ENCODE data around the gene PIGK. TPM values are rescaled to one million over a fixed set of nuclear protein-coding genes. Genes with fewer than 3 reads are reported as not detected.

The PIGK gene
- polyA plus RNA-seq, 6 donors from 2014 or later, result 20.3 to 53.9 (median 23.8) TPM

DNA sequence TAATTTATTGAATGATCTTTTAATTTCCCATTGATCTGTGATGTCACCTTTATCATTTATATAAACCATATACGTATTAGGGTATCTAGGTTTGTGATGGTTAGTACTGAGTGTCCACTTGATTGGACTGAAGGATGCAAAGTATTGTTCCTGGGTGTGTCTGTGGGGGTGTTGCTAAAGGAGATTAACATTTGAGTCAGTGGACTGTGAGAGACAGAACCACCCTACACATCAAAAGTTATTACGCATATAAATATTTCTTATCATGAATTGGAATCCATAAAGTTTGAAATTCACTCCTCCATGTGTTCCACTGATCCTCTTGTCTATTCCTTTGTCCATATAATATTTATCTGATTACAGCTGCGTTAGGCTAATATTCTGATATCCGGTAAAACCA is 100.5 kb downstream of the PIGK start:
- peaks cover 12 to 20% of the 10 kb centered on the region in 2 donors for H3K36me3 Mint-ChIP-seq
- DNase-seq (no peak), ATAC-seq (ENCODE audit: low read depth in 2 of 2) (no peak)
- H3K27me3 Mint-ChIP-seq, result no peaks in the 10 kb centered on the region
- no peaks in the 10 kb centered on the region for H3K9me3 Mint-ChIP-seq
- H3K4me3 Mint-ChIP-seq, result no peak overlapping the region
- no peak overlapping the region for H3K27ac Mint-ChIP-seq
- no peaks in the 10 kb centered on the region for H3K4me1 Mint-ChIP-seq

DNA sequence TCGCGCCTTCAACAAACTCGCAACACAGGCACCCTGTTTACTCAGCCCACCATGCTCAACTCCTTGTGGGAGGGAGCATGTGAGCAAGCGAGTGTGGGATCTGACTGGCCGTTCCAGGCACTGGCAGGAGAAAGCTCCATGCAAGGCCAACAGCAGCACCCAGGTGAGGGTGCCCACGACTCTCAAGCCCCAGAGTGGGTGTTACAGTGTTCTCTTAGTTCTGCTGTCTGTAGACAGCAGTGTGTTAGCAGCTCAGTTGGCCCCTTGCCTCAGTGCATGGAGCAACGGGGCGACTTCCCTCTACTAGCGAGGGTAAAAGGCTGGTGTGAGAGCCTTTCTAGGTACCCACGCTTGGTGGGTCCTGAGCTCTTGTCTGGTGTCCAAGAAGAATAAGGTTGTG is 114.6 kb downstream of the PIGK start:
- peaks cover 8 to 11% of the 10 kb centered on the region in 2 donors for H3K36me3 Mint-ChIP-seq
- H3K4me1 Mint-ChIP-seq, result no peaks in the 10 kb centered on the region
- H3K27ac Mint-ChIP-seq, result no peak overlapping the region
- no peak overlapping the region for H3K4me3 Mint-ChIP-seq
- H3K27me3 Mint-ChIP-seq, result no peaks in the 10 kb centered on the region
- DNase-seq (no peak), ATAC-seq (ENCODE audit: low read depth in 2 of 2) (no peak)
- peaks cover 0 to 3% (median 0%) of the 10 kb centered on the region in 7 donors for H3K9me3 Mint-ChIP-seq

DNA sequence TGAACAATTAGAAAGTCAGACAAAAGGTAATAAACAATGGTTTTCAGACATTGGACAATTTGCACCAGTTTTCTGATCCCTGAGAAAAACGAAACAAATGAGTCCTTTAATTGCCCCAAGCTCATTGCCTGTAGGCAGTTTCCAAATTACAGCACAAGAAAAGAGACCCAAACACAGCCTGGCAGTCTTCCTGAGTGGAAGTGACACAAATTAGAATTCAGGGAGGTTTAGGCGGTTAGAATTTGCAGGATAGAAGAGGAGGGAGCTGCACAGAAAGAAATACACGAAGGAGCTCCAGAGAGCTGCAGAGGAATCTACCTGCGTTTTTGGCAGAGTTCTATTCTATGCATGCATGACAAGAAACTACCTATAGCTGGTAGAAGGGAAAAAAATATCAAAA is 115.7 kb downstream of the PIGK start:
- no peaks in the 10 kb centered on the region for H3K9me3 Mint-ChIP-seq
- DNase-seq (no peak), ATAC-seq (ENCODE audit: low read depth in 2 of 2) (no peak)
- H3K27me3 Mint-ChIP-seq, result no peaks in the 10 kb centered on the region
- no peaks in the 10 kb centered on the region for H3K4me1 Mint-ChIP-seq
- peaks cover 2 to 7% of the 10 kb centered on the region in 2 donors for H3K36me3 Mint-ChIP-seq
- H3K4me3 Mint-ChIP-seq, result no peak overlapping the region
- H3K27ac Mint-ChIP-seq, result no peak overlapping the region

DNA sequence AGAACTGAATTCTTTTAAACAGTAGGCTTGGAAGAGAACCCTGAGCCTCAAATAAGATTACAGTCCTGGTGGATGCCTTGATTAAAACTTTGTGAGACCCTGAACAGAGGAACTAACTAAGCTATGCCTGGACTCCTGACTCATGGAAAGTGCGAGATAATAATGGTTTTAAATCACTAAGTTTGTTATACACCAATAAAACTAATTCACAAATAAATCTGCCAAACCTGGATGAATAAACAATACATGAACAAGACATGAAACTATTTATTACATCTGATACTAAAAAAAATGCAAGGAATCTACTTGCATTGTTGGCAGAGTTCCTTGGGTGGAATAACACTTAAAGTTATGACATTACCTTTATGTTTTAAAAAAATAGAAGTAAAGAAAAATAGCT is 118.4 kb downstream of the PIGK start:
- Mint-ChIP-seq H3K27me3 (no peaks in the 10 kb centered on the region), H3K4me3 (no peak overlapping the region), H3K27ac (no peak overlapping the region), H3K4me1 (no peaks in the 10 kb centered on the region), H3K36me3 (peaks cover 0 to 15% of the 10 kb centered on the region in 2 donors), H3K9me3 (peaks cover 0 to 7% (median 6%) of the 10 kb centered on the region in 7 donors)
- ATAC-seq (ENCODE audit: low read depth in 2 of 2) (no peak), DNase-seq (no peak)

DNA sequence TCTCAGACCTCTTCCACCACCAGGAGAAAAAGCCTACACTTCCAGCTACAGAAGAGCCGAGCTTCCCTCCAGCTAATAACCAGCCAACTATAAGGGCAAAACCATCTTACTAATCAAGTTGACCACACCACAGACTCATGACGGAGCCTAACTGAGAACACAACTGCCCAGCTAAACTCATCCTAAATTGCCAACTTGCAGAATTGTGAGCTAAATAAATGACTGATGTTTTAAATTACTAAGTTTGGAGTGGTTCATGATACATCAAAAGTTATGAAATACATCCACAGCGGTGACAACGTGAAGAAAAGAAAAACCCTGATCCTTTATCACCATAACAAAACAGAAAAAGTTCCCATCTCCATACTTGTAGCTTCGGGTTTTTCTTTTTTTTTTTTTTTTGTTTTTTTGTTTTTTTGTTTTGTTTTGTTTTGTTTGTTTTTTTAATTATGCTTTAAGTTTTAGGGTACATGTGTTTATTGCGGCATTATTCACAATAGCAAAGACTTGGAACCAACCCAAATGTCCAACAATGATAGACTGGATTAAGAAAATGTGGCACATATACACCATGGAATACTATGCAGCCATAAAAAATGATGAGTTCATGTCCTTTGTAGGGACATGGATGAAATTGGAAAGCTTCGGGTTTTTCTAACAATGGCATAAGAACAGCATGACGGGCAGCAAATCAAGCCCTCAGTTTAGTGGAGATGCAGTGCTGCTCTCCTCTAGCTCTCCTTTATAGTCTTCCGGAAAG is 122.6 kb downstream of the PIGK start:
- H3K4me3 Mint-ChIP-seq, result no peak overlapping the region
- peaks cover 0 to 7% (median 6%) of the 10 kb centered on the region in 7 donors for H3K9me3 Mint-ChIP-seq
- no peaks in the 10 kb centered on the region for H3K4me1 Mint-ChIP-seq
- H3K36me3 Mint-ChIP-seq, result peaks cover 0 to 8% of the 10 kb centered on the region in 2 donors
- ATAC-seq (ENCODE audit: low read depth in 2 of 2) (no peak), DNase-seq (no peak)
- H3K27me3 Mint-ChIP-seq, result no peaks in the 10 kb centered on the region
- H3K27ac Mint-ChIP-seq, result no peak overlapping the region

DNA sequence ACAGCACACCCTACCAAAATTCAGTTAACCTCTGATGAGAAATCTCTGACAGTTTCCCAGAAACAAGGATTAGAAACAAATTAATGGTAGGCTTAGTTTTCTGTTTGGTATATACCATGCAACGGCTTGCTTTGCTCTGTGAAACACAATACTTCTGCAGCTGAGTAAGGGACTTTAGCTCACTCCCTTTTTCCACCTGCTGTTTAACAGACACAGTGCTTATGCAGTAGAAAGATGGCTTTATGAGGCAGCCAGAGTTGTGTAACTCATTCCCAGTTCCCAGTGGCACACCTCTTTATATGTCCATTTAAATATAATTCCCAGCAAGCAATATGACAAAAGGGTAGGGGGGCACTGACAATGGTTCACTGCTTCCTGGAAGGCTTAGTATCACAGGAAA is 124.0 kb downstream of the PIGK start:
- DNase-seq, result no peak
- ATAC-seq (ENCODE audit: low read depth in 2 of 2), result no peak
- Mint-ChIP-seq H3K4me1 (no peaks in the 10 kb centered on the region), H3K36me3 (peaks cover 0 to 8% of the 10 kb centered on the region in 2 donors), H3K27me3 (no peaks in the 10 kb centered on the region), H3K4me3 (no peak overlapping the region), H3K9me3 (peaks cover 0 to 7% (median 6%) of the 10 kb centered on the region in 7 donors), H3K27ac (no peak overlapping the region)

DNA sequence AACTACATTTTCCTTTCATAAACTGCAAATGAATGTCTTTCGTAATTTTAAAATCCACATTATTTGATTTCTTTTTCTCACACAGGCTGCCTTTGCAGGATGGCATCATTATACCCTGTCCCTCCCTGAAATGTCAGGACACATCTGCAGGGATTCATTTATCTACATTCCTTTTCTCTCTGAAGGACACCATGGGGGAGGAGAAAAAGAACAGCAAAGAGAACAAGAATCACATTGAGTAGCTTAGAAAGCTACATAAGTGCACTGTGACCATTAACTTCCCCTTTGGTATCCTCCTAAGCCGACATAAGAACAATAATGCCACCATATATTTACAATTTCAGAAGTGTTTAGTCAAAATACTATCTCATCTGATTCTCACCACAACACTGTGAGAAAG is 129.5 kb downstream of the PIGK start:
- no peak for DNase-seq
- Mint-ChIP-seq H3K9me3 (peaks cover 0 to 1% (median 0%) of the 10 kb centered on the region in 7 donors), H3K27me3 (no peaks in the 10 kb centered on the region), H3K36me3 (no peaks in the 10 kb centered on the region), H3K4me3 (no peak overlapping the region), H3K4me1 (no peaks in the 10 kb centered on the region), H3K27ac (no peak overlapping the region)
- ATAC-seq (ENCODE audit: low read depth in 2 of 2), result no peak

DNA sequence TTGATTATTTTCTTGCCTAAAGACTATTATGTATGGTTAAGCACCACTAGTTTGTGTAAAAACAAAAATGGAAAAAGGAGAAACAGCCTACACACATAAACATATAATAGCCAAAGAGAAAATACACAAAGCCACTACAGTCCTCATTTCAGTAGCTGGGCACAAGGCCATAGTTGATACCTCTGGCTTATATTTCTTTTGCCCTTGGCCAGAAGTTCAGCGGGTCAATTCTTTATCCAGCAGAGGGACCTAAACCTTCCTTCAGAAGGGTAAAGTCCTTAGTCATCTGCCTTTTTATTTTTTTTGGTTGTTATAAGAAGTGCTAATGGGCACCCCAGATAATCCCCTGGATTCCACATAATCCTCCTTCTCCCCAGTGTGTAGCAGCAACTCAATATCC is 134.1 kb downstream of the PIGK start:
- Mint-ChIP-seq H3K4me1 (no peaks in the 10 kb centered on the region), H3K27me3 (no peaks in the 10 kb centered on the region), H3K9me3 (peaks cover 0 to 1% (median 0%) of the 10 kb centered on the region in 7 donors), H3K4me3 (no peak overlapping the region), H3K36me3 (no peaks in the 10 kb centered on the region), H3K27ac (no peak overlapping the region)
- ATAC-seq (ENCODE audit: low read depth in 2 of 2) (no peak), DNase-seq (no peak)

DNA sequence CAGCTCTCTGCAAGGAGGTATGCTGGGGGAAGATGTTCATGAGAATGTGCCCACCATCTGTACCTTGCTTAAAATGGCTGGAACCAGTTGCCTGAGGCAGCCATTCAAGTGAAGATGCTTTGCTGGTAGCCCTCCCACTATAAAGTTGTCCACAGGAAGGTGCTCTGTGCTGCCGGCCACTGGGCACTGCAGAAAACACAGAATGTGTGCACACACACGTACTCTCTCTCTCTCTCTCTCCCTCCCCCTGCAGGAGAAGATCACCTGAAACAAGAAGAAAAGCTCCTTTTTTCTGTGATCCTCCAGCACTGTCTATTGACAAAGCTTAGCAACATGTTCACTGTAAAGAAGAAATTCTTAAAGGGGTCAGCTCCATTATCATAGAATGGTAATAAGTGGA is 134.8 kb downstream of the PIGK start:
- no peaks in the 10 kb centered on the region for H3K36me3 Mint-ChIP-seq

DNA sequence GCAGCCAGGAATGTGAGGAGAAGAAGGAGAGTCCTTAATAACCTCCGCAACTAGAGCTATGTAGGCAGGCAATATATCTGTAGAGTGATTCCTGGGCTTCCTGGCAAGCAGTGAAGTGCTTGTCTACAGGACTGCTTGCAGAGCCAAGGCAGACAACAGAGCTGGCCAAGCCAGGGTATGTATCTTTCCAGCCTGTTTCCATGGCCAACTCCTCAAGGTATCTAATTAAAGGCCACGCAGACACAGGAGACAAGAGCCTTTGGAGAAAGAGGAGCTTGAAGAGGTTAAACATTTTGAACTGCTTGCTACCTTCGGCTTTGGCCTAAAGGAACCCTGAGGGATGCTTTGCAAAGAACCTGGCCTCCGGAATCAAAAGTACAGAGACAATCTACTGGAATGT is 137.4 kb downstream of the PIGK start:
- Mint-ChIP-seq H3K27ac (no peak overlapping the region), H3K4me3 (no peak overlapping the region), H3K4me1 (no peaks in the 10 kb centered on the region), H3K27me3 (no peaks in the 10 kb centered on the region), H3K9me3 (no peaks in the 10 kb centered on the region), H3K36me3 (no peaks in the 10 kb centered on the region)
- ATAC-seq (ENCODE audit: low read depth in 2 of 2) (no peak), DNase-seq (no peak)

More for the DNA sequence above, 134.8 kb downstream of the PIGK start:
- no peak for ATAC-seq (ENCODE audit: low read depth in 2 of 2)
- Mint-ChIP-seq H3K4me3 (no peak overlapping the region), H3K4me1 (no peaks in the 10 kb centered on the region), H3K27ac (no peak overlapping the region), H3K27me3 (no peaks in the 10 kb centered on the region), H3K9me3 (peaks cover 0 to 1% (median 0%) of the 10 kb centered on the region in 7 donors)
- no peak for DNase-seq

DNA sequence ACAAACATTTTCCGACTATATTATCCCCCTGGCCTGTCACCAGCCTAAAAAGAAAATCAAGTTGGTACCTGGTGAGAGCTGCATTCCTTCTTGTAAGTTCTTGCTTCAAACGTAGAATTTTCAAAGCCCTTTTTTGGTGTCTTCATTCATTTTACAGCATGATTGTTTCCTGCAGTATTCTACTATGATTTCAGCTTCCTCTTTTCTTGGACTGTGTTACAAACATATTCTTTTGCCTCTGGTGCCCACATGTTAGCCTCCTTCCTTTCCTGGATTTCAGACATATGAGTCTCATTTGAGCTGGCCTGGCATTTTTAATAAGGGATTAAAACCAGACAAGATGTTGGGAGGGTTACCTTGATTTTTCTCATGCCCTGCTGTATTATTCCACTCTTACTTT is 142.5 kb downstream of the PIGK start:
- Mint-ChIP-seq H3K4me1 (no peaks in the 10 kb centered on the region), H3K27ac (no peak overlapping the region), H3K4me3 (no peak overlapping the region), H3K27me3 (peaks cover 0 to 13% (median 0%) of the 10 kb centered on the region in 3 donors), H3K36me3 (no peaks in the 10 kb centered on the region), H3K9me3 (peaks cover 0 to 2% (median 0%) of the 10 kb centered on the region in 7 donors)
- ATAC-seq (ENCODE audit: low read depth in 2 of 2) (no peak), DNase-seq (no peak)

DNA sequence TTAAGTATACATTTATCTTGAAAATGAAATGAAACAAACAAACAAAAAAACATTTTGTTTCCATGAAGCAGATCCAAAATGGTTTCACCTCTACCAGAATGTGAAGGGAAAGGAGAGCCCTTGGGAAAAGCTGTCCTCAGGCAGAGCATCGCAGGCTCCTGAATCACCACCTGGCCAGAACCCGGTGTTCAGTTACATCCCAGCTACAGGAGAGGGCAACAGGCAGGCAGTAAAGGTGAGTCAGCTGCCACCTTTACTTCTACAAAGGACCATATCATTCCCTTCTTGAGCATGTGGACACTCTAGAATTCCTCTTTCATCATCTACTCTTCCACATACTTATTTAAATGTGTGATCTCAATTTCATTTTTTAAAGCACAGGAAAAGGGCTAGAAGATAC is 151.2 kb downstream of the PIGK start:
- Mint-ChIP-seq H3K27ac (no peak overlapping the region), H3K27me3 (peaks cover 0 to 8% (median 3%) of the 10 kb centered on the region in 3 donors), H3K4me1 (no peaks in the 10 kb centered on the region), H3K9me3 (peaks cover 0 to 6% (median 0%) of the 10 kb centered on the region in 7 donors), H3K36me3 (no peaks in the 10 kb centered on the region), H3K4me3 (no peak overlapping the region)
- DNase-seq (no peak), ATAC-seq (ENCODE audit: low read depth in 2 of 2) (no peak)

DNA sequence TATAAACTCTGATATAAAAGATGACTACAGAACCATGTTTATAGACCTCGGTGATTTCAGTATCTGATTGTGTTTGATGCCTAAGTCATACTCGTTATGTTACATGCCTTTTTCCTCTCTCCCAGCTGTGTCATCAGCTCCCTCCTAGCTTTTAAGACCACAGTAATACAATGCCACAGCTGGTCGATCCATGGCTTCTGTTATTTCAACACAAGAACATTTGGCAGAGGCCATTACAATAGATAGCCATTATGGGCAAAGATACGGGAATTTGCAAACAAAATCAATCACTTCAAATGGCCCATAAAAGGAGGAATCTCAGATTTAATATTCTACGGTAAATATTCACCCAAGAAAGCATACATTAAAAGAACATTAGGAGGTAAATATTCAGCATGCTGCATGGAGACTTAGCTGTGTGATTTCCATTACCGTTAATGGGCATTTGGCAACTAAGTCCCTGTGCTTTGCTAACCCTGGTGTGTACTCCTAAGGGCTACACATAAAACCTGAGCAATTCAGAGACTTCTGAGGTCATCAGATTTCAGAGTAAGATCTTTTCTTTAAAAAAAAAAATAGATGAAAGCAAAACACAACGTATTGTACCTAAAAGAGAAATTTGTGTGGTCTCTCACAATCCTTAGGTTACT is 153.4 kb downstream of the PIGK start:
- Mint-ChIP-seq H3K9me3 (peaks cover 0 to 6% (median 0%) of the 10 kb centered on the region in 7 donors), H3K27ac (no peak overlapping the region), H3K4me1 (no peaks in the 10 kb centered on the region), H3K36me3 (no peaks in the 10 kb centered on the region), H3K4me3 (no peak overlapping the region), H3K27me3 (peaks cover 0 to 22% (median 11%) of the 10 kb centered on the region in 3 donors)
- no peak for ATAC-seq (ENCODE audit: low read depth in 2 of 2)
- DNase-seq, result no peak

DNA sequence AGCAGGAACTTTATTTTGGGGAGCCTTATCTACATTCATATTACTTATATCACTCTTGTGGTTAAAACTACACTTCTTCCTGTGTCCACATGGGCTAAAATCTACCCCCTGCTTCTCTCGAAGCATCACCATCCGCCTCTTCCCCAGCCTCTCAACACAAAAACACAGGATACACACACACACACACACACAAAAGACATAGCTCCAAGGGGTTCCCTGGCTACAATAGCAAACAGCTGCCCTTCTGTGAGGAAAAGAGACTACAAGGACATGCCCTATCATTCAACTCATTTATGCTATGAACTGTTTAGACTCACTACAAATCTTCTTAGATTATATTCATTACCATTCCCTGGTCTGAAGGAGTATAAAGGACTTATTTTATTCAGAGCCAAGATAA is 155.0 kb downstream of the PIGK start:
- H3K4me1 Mint-ChIP-seq, result no peaks in the 10 kb centered on the region
- H3K27me3 Mint-ChIP-seq, result peaks cover 7 to 29% (median 11%) of the 10 kb centered on the region in 3 donors

More for the DNA sequence above, 155.0 kb downstream of the PIGK start:
- Mint-ChIP-seq H3K4me3 (no peak overlapping the region), H3K27ac (no peak overlapping the region), H3K9me3 (peaks cover 0 to 6% (median 0%) of the 10 kb centered on the region in 7 donors), H3K36me3 (no peaks in the 10 kb centered on the region)
- DNase-seq, result no peak
- no peak for ATAC-seq (ENCODE audit: low read depth in 2 of 2)
